Occipital lobe (tissue), 2 donors: ENCODE data around the gene SLC7A4. TPM values are rescaled to one million over a fixed set of nuclear protein-coding genes. Genes with fewer than 3 reads are reported as not detected.
"Not testable (repeated sequence)": the region's sequence is repeated elsewhere in the genome, so short reads cannot be mapped to it uniquely, and the experiment has no call there.

ENCODE experiments used
- DNase-seq: peaks from one replicate; lab custom pipeline; 2025; lab: John Stamatoyannopoulos, UW
- total RNA-seq: library from RNA; depleted of rRNA; stranded (reverse); fragments of >200 nt; gene quantifications from one replicate; pipeline ENCODE4 v1.2.3, GENCODE V29; 2014

Gene SLC7A4
- total RNA-seq, 1 donor from 2014 or later = 1.4 TPM

DNA sequence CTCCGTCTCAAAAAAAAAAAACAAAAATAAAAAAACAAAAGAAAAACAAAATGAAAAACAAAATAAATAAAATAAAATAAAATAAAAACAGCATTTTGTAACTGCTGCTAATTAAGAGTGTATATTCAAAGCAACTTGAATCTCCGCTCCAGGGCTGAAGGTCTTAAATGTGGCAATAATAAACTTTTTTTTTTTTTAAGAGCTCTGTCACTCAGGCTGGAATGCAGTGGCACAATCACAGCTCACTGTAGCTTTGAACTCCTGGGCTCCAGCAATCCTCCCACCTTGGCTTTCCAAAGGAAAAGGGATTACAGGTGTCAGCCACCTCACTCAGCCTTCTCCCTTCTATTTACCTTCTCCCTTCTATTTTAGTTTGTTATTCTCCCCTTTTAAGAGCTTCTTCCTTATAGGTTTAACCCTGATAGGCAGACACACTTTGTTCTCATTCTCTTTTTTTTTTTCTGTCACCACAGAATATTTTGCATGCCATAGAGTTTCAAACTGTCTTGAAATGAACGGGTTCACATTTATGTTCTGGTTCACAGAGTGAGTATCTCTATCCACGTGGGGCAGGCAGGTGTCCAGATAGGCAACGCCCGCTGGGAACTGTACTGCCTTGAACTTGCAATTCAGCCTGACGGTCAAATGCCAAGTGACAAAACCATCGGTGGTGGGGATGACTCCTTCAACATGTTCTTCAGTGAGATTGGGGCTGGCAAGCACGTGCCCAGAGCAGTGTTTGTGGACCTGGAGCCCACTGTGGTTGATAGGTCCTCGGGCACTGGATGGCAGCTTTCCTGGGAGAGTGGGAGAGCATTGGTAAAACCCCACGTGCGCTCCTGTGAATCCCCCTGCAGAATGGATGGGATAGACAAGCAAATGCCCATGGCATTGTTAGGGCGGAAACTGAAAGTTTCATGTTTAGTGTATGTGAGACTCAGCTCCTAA, 32.8 kb upstream of the SLC7A4 start:
- no peak for DNase-seq

DNA sequence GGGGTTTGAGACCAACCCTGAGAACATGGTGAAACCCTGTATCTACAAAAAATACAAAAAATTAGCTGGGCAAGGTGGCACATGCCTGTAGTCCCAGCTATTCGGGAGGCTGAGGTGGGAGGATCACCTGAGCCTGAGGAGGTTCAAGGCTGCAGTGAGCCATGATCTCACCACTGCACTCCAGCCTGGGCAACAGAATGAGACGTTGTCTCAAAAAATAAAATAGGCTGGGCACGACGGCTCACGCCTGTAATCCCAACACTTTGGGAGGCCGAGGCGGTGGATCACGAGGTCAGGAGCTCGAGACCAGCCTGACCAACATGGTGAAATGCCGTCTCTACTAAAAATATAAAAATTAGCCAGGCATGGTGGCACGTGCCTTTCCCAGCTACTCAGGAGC, 32.1 kb upstream of the SLC7A4 start:
- not testable (repeated sequence) for DNase-seq

DNA sequence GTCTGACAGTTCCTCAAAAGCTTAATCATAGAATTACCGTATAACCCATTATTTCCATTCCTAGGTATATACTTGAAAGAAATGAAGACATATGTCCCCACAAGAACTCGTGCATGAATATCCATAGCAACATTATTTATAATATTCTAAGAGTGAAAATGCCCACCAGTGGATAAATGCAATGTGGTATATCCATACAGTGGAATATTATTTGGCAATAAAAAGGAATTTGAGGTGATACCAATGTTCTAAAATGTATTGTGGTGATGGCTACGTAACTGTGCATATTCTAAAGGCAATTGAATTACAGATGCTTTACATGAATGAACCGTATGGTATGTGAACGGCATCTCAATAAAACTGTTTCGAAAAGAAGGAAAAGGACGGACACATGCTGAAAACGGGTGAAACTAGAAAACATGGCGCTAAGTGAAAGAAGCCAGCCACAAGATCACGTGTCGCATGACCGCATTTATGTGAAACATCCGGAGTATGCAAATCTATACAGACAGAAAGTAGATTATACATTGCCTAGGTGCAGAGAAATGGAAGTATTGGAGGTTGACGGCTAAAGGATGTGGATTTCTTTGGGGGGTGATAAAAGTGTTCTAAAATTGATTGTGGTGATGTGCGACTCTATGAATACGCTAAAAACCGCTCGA, 29.4 kb upstream of the SLC7A4 start:
- DNase-seq = not testable (repeated sequence)

DNA sequence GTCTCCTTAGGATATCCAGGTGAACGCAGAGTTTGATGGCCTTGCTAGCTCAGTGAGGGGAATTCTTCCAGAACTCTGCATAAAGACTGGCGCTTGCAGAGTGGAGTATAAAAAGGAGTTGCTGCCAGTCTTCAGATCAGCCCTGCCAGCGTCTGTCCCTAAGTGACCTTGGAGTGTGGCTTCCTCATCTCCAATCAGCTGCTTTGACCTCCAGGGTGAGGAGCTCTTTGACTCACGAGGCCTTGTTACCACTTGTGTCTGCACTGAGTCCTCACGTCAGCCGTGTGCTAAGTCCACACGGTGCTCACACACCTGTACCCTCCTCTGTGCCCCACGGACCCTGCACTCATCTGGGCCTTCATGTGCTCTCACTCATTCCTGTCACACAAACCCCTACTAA, 28.0 kb upstream of the SLC7A4 start:
- DNase-seq = not testable (repeated sequence)

DNA sequence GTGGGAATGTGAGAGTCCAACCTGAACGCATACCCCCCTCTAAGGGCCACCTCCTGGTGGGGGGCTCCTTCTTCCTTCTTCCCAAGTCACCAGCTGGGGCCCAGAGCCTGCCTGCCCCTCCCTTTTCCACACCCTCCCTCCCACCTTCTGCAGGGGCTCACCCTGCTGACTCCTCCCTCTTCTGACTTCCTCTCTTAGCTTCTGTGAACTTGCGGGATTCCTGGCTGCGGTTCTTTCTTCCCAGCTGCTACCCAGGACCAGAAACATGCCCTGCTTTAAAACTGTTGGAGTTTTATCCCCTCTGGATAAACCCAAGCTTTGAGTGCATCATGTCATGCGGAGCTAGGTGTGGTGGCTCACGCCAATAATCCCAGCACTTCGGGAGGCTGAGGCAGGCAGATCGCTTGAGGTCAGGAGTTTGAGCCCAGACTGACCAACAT, 23.5 kb upstream of the SLC7A4 start:
- DNase-seq = no peak

DNA sequence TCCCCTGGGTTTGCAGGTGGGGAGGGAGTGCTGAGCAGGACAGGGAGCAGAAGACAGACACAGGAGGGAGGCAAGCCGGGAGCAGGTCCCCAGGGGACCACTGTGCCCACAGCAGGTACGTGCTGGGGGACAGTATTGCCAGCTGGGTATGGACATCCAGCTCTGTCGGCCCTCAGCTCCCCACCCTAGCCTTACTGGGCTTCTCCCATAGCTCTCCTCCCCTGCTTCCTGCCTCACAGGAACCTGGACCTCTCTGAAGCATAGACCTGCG, 23.1 kb upstream of the SLC7A4 start:
- no peak for DNase-seq

DNA sequence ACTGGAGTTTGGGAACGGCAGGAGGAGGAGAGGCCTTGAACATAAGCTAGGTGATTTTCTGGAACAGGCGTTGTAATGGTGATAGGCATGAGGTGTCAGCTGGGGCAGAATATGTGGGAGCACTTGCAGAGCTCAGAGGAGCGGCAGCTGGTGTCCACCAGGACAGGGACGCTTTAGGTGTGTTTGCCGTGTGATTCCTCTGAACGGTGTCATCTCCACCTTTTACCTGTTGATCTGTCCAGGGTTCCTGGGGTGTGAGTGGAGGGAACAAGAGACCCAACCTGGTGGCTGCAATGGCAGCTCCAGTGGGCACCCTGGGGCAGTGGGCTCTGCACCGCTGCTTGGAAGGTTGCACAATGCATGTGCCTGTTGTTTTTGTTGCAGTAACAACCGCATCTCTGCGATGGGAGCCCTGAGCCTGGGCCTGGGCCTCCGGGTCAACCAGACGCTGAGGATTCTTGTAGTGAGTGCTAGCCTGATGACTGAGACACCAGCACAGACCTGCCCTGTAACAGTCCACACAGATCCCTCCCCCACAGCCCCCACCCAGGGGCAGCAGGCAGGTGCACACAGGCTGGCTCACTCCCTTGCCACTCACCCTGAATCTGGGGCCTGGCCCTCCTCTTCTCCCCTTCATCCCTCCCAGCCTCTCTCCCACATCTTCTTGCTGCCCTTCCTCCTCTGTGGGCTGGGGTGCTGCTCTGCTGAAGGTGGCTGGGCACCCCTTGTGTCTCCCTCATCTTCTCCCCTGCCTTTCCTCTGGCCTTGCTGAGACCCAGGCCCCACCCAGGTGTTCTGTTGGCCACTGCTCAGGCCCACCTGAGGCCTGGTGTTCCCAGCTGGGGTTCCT, 22.6 kb upstream of the SLC7A4 start:
- no peak for DNase-seq

DNA sequence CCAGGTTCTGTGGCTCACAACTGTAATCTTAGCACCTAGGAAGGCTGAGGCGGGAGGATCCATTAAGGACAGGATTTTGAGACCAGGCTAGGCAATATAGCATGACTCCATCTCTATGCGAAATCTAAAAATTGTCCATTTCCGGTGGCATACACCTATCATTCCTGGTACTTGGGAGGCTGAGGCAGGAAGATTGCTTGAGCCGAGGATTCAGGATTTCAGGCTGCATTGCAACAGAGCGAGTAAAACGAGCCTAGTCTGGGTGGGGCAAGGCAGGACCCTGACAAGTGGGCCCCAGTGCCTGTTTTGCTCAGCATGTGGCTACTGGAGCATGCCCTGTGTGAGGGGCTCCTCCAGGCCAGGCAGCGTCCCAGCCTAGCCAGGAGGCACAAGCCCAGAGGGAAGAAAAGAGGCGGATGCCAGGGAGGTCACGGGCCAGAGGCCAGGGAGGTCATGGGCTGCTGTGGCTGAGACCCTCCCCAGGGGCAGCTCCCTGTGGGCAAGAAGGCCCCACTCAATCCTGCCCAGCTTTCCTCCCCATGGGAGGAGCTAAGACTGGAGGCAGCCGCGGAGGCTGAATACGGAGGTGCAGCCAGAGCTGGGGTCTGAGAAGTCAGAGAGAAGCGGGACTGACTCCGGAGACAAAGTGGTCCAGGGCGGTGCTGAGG, 21.8 kb upstream of the SLC7A4 start:
- DNase-seq = no peak

DNA sequence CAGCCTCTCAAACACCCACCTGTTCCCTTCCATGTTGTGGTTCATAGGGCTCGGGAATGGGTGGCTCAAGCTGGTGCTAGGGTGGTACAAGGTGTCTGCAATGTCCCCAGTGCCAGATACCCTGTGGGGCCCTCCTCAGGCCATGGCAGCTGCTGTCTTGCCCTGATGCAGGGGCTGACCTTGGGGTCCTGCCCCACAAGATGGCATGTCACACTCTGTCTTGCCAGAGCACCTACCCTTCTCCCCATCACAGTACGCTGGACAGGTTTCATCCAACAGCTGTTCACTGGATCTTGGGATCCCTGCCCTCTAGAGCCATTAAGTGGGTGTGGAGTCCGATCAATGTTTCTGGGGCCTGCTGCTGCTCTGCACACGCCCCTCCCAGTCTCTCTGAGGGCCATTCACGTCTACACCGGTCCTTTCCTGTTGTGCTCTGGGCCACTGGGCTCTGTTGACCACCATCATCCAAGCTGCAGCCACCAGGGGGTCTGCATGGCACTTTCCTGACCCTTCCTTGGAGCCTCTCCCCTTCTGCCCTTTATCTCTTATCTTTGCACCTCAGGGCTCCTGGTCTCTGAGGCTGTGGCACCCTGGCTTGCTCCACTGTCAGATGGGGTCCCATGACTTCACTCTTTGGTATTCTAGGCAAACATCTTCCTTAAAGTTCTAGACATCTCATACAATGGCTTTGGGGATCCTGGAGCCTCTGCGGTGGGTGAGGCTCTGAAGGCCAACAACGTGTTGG, 20.5 kb upstream of the SLC7A4 start:
- DNase-seq = no peak

DNA sequence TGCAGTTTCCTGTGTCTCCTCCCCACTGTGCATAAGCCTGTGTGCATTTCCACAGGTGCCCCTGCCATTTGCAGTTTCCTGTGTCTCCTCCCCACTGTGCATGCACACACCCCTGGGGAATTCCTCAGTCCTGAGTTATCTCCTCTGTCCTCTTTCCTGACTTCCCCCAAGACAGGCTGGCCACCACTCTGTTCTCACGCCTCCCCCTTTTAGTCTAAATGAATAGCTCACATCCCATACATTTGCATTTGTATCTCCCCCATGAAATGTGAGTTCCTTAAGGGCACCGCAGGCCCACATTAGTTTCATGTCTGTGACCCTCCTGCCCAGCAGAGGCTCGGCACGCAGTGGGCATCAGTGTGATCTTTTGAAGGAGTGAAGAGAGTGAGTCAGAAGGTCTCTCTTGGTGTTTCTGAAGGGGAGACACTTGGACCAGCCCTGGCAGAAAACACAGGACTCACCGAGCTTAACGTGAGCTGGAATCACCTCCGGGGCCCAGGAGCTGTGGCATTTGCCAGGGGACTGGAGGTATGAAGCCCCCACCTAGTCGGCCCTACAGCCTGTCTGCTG, 19.6 kb upstream of the SLC7A4 start:
- no peak for DNase-seq

DNA sequence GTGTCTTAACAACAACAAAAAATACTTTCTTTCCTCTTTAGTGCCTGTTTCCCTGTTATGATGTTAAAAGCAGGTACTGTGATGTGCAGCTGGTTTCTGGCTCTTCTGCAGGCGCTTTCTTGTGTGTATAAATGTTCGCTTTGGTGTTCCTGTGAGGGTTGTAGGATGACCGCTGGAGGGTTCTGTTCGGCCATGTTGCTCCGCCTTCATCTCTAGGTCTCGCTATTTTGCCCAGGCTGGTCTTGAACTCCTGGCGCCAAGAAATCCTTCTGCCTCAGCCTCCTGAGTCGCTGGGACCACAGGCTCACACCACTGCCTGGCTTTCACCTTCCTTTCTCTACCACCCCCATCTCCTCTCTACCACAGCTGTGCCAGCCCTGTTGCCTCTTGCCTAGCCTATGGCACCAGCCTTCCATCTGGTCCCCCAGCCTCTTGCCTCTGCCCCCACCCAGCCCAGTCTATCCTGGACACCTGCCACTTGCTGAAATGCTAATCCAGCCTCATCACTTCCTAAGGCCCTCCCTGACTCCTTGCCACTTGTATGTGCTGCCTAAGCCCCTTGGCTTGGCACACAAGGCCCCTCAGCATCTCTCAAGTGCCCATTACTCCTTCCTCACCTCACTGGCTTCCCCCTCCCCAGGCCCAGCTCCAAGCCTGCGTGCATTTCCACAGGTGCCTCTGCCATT, 18.9 kb upstream of the SLC7A4 start:
- DNase-seq = no peak

DNA sequence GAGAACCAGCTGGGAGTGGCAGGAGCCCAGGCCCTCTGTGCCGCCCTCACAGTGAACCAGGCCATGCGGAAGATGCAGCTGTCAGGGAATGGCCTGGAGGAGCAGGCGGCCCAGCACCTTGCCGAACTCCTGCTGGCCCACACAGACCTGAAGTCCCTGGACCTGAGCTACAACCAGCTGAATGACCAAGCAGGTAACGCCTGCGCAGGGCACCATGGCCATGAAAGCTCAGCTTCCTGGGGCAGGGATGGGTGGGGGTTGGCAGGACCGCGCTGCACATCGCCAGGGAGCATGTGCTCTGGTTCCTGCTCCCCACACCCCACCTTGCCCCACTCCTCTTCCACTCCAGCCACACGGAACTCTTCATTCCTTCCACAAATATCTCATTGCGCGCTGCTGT, 16.6 kb upstream of the SLC7A4 start:
- DNase-seq = not testable (repeated sequence)

DNA sequence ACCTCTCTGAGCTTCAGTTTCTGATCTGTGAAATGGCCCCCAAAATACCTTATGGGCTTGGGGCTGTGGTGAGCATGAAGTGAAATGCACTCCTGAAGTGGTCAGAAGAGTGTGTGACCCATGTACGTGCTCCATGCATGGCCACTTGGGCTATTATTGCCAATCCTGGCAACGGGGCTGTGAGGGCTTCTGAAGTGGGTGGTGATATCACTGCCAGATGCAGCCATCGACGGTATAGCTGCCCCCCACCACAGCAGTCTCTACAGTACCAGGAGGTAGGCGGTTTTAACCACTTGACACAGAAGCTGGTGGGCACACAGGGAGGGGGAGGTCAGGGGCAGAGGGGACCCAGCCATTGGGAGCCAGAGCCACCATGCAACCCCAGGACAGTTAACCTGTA, 16.1 kb upstream of the SLC7A4 start:
- DNase-seq = not testable (repeated sequence)

DNA sequence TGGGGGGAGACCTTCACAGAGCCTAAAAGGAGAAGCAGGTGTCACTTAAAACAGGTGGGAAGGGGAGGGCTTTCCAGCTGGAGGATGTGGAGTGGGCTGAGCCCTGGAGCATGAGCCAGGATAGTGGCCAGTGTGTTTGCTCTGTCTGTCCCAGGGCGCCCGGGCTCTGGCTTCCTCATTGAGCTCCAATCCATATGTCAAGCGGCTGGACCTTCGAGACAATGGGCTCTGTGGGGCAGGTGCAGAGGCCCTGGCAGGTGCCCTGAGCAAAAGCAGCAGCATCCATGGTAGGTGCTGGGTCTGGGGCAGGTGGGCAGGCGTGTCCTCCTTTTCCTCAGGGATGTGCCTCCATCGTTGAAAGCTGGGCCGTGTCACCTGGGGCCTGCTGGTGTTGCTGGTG, 15.4 kb upstream of the SLC7A4 start:
- DNase-seq = no peak

DNA sequence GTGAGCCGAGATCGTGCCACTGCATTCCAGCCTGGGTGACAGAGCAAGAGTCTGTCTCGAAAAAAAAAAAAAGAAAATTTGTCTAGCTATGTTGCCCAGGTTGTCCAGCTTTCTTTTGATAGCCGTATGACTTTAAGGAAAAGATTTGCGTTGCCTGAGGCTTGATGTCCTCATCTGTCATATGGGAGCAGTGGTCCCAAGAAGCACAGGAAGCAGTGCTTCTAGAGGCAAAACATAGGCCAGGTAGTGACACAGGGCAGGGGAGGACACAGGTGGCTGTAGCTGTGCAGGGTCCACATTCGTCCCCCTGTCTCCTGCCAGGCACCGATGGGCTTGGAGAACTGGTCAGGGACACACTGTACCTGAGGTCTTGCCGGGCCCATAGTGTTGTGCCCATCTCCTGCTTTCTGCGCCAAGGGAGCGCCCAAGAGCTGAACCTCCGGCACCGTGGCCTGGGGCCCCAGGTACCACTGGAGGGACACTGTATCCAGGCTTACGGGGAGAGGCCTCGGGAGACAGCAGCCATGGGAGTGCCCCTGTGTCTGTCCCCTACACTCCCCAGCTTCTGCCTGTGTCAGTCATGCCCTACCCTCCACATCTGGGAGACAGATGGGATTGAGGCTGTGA, 14.8 kb upstream of the SLC7A4 start:
- no peak for DNase-seq

DNA sequence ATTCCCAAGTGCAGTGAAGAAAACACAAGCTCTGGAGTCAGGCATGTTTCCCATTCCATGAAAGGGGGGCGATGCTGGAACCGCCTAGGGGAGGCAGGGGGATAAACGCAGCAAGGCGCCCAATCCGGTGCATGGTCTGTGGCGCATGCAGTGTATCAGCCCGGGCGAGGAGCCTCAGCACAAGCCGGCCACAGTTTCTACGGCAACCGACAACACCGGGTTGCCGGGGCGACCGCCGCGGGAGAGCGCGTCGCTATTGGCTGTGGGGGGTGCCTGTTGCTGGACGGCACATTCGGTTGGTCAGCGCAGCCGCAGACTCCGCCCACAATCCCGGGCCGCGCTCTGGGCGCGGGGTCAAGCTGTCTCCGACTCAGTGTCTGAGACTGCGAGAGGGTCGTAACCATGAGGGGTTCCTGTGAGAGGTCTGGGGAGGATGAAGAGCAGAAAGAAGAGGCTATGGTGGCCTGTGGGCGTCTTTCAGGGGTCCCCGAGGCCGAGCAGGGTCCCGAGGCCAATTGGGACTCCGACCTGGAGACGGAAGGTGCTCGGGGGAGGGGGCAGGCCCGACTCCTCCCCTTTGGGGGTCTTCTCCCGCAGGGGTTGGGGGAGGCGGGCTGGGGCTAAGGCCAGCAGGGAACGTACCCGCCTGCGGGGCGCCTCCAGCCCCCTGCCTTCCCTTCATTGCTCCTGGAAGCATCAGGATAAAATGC, 13.4 kb upstream of the SLC7A4 start, which contains the start of gene LRRC74B:
LRRC74B (plus strand) TSS at position 362 of the 710 bp plus-strand sequence; CDS start at position 403, 41 bp downstream.
- peak; percentile 81 for DNase-seq

DNA sequence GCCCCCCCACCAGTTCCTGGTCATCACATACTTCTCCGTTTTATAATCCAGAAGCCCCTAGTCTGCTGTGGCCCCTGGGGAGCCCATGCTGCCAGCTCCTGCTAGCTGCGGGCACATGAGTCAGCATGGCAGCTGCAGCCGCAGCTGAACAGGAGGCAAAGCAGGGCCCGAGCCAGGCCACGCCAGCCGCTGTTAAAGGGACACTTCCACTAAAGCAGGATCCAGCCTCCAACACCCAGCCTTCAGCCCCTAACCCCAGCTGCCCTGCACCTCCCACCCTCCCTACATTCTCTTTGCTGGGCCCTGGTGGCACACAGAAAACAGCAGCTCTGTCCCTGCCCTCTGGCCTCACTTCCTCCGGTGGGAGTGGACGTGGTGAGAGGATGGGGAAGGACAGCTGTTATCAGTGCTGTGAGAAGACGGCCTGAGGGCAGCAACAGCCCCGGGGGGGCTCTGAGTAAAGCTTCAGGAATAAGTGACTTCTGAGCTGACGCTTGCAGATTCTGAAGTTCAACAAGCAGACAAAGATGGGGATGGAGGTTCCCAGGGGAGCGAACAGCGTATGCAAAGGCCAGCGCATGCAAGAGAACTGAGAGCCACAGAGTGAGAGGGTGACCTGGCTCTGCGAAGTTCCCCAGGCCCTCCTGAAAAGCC, 12.7 kb upstream of the SLC7A4 start:
- DNase-seq = peak; percentile 47
